ENCODE results near the gene CSNK2A3.
"Not testable (repeated sequence)": the region's sequence is repeated elsewhere in the genome, so short reads cannot be mapped to it uniquely, and the experiment has no call there.

Gene CSNK2A3

GRCh38 chr11:11352878-11353277, at the start of gene CSNK2A3:
Gene CSNK2A3, minus strand, starts transcription at chr11:11353250. Its CDS starts 131 bp downstream, at chr11:11353119.
- H3K4me2 ChIP-seq, H3K4me3 ChIP-seq, H3K9me3 ChIP-seq, H3K27ac ChIP-seq, H3K4me1 ChIP-seq, H3K27me3 ChIP-seq, H3K9ac ChIP-seq, H3K36me3 ChIP-seq, H4K20me1 ChIP-seq: not testable (repeated sequence)

GRCh38 chr11:11401960-11402535, 49.0 kb upstream of the CSNK2A3 start:
- peaks cover 52% of the 10 kb centered on the region for H4K20me1 ChIP-seq
- no peak overlapping the region for H3K4me2 ChIP-seq
- H3K27ac ChIP-seq, result no peak overlapping the region
- H3K36me3 ChIP-seq, result no peaks in the 10 kb centered on the region
- TF ChIP-seq Cebpa-rat (IDR thresholded peaks at IDR 0.05), result no peak
- peaks cover 45% of the 10 kb centered on the region for H3K27me3 ChIP-seq
- no peaks in the 10 kb centered on the region for H3K9me3 ChIP-seq
- no peaks in the 10 kb centered on the region for H3K4me1 ChIP-seq
- no peak overlapping the region for H3K4me3 ChIP-seq
- H3K9ac ChIP-seq, result no peak overlapping the region

GRCh38 chr11:11400635-11401232, 47.7 kb upstream of the CSNK2A3 start:
- Histone ChIP-seq H3K4me3 (no peak overlapping the region), H3K4me2 (no peak overlapping the region), H3K36me3 (no peaks in the 10 kb centered on the region), H4K20me1 (peaks cover 41% of the 10 kb centered on the region; the same call in 1 of the 2 replicates), H3K27ac (no peak overlapping the region), H3K27me3 (peaks cover 32% of the 10 kb centered on the region), H3K4me1 (no peaks in the 10 kb centered on the region), H3K9me3 (no peaks in the 10 kb centered on the region), H3K9ac (no peak overlapping the region)
- TF ChIP-seq Cebpa-rat (IDR thresholded peaks at IDR 0.05), result no peak

DNA sequence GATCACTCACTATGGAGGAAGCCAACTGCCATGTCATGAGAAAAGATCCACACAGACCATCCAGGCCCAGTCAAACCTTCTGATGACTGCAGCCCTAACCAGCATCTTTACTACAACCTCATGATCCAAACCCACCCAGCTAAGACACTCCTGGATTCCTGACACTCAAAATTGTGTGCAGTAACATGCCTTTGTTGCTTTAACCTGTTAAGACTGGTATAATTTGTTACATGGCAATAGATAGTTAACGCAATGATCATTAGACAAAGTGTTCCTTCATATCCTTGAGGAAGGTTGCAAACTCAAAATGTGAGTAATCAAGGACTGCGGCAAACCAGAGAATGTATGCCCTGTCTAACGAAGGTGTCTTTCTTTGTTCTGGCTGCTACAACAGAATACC, 47.1 kb upstream of the CSNK2A3 start:
- H3K36me3 ChIP-seq, result no peaks in the 10 kb centered on the region
- H3K27me3 ChIP-seq, result peaks cover 25% of the 10 kb centered on the region
- H3K27ac ChIP-seq, result no peak overlapping the region
- no peak overlapping the region for H3K4me2 ChIP-seq
- H4K20me1 ChIP-seq, result peaks cover 36% of the 10 kb centered on the region; the same call in 1 of the 2 replicates
- H3K9ac ChIP-seq, result no peak overlapping the region
- no peak overlapping the region for H3K4me3 ChIP-seq
- no peaks in the 10 kb centered on the region for H3K9me3 ChIP-seq
- TF ChIP-seq Cebpa-rat (IDR thresholded peaks at IDR 0.05), result no peak
- H3K4me1 ChIP-seq, result no peaks in the 10 kb centered on the region

DNA sequence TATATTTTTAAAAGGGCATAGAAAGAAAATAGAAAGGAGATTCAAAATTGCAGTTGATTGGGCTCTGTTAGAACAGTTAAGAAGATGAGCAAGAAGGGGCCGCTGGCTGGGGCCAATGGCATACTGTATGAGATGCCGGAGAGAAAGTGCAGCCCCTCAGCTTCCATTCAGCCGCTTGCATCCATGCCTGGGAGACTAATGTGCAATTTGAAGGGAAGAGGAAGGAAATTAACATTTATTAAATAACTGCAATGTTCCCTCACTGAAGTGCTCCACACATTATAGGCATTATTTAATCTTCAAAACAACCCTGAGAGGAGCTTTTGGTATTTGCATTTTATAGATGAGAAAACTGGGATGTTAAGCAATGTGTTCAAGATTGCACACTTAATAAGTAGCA, 44.7 kb upstream of the CSNK2A3 start:
- Histone ChIP-seq H3K4me1 (no peaks in the 10 kb centered on the region), H4K20me1 (peaks cover 18% of the 10 kb centered on the region; the same call in 1 of the 2 replicates), H3K27me3 (peaks cover 4% of the 10 kb centered on the region; the same call in 1 of the 2 replicates), H3K36me3 (no peaks in the 10 kb centered on the region), H3K4me3 (no peak overlapping the region), H3K4me2 (no peak overlapping the region), H3K9me3 (no peaks in the 10 kb centered on the region), H3K27ac (no peak overlapping the region), H3K9ac (no peak overlapping the region)
- TF ChIP-seq Cebpa-rat (IDR thresholded peaks at IDR 0.05), result no peak

GRCh38 chr11:11397036-11397415, 44.0 kb upstream of the CSNK2A3 start:
- H3K4me1 ChIP-seq, result no peaks in the 10 kb centered on the region
- no peak overlapping the region for H3K4me3 ChIP-seq
- H3K9ac ChIP-seq, result no peak overlapping the region
- H3K4me2 ChIP-seq, result no peak overlapping the region
- no peaks in the 10 kb centered on the region for H3K27me3 ChIP-seq
- H3K36me3 ChIP-seq, result no peaks in the 10 kb centered on the region
- H3K27ac ChIP-seq, result no peak overlapping the region
- H4K20me1 ChIP-seq, result peaks cover 15% of the 10 kb centered on the region; the same call in 1 of the 2 replicates
- no peak for TF ChIP-seq Cebpa-rat (IDR thresholded peaks at IDR 0.05)
- H3K9me3 ChIP-seq, result no peaks in the 10 kb centered on the region

GRCh38 chr11:11396301-11397035, 43.4 kb upstream of the CSNK2A3 start:
- Histone ChIP-seq H3K9me3 (no peaks in the 10 kb centered on the region), H3K9ac (no peak overlapping the region), H3K4me2 (no peak overlapping the region), H3K27me3 (no peaks in the 10 kb centered on the region), H3K27ac (no peak overlapping the region), H3K4me1 (no peaks in the 10 kb centered on the region), H3K36me3 (no peaks in the 10 kb centered on the region), H3K4me3 (no peak overlapping the region), H4K20me1 (peaks cover 15% of the 10 kb centered on the region; the same call in 1 of the 2 replicates)
- TF ChIP-seq Cebpa-rat (IDR thresholded peaks at IDR 0.05), result no peak

- Histone ChIP-seq H3K27ac (no peak overlapping the region), H3K9me3 (no peaks in the 10 kb centered on the region), H3K9ac (no peak overlapping the region), H3K4me3 (no peak overlapping the region), H3K4me1 (no peaks in the 10 kb centered on the region), H4K20me1 (peaks cover 15% of the 10 kb centered on the region; the same call in 1 of the 2 replicates), H3K4me2 (no peak overlapping the region), H3K27me3 (no peaks in the 10 kb centered on the region), H3K36me3 (no peaks in the 10 kb centered on the region)
- TF ChIP-seq Cebpa-rat (IDR thresholded peaks at IDR 0.05), result no peak
These were observed 42.1 kb upstream of the CSNK2A3 start for GRCh38 chr11:11395126-11395525.

DNA sequence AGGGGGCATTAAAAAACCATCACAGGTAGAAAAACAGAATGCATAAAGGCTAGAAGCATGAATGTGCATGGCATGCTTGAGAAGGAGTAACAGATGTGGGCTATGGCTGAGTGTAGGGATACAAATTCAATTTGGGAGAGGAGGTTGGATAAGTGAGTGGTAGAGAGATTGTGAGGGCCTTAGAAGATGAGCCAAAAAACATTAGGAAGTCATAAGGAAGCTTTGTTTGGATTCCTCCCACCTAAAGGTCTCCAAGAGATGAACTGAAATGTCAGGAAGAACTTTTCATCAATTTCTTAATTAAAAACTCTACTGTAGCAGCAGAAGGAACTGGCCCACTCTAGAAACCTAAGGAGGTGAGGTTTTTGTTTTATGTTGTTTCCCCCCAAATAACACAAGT, 41.2 kb upstream of the CSNK2A3 start:
- TF ChIP-seq Cebpa-rat (IDR thresholded peaks at IDR 0.05), result no peak
- H3K4me2 ChIP-seq, result no peak overlapping the region
- H4K20me1 ChIP-seq, result peaks cover 15% of the 10 kb centered on the region; the same call in 1 of the 2 replicates
- no peaks in the 10 kb centered on the region for H3K4me1 ChIP-seq
- H3K9me3 ChIP-seq, result no peaks in the 10 kb centered on the region
- no peak overlapping the region for H3K9ac ChIP-seq
- H3K36me3 ChIP-seq, result no peaks in the 10 kb centered on the region
- no peak overlapping the region for H3K27ac ChIP-seq
- no peak overlapping the region for H3K4me3 ChIP-seq
- no peaks in the 10 kb centered on the region for H3K27me3 ChIP-seq

- peaks cover 7% of the 10 kb centered on the region; the same call in 1 of the 2 replicates for H4K20me1 ChIP-seq
- no peak overlapping the region for H3K4me2 ChIP-seq
- no peaks in the 10 kb centered on the region for H3K4me1 ChIP-seq
- no peaks in the 10 kb centered on the region for H3K36me3 ChIP-seq
- H3K4me3 ChIP-seq, result no peak overlapping the region
- no peaks in the 10 kb centered on the region for H3K27me3 ChIP-seq
- H3K9ac ChIP-seq, result no peak overlapping the region
- no peaks in the 10 kb centered on the region for H3K9me3 ChIP-seq
- H3K27ac ChIP-seq, result no peak overlapping the region
- no peak for TF ChIP-seq Cebpa-rat (IDR thresholded peaks at IDR 0.05)
These were observed 38.9 kb upstream of the CSNK2A3 start for GRCh38 chr11:11391796-11392463.

Measured in BLaER1 (cell line).